Adipose tissue (tissue), 3 donors: ENCODE results near the gene WDR62. TPM values are rescaled to one million over a fixed set of nuclear protein-coding genes. Genes with fewer than 3 reads are reported as not detected.
"Not testable (repeated sequence)": the region's sequence is repeated elsewhere in the genome, so short reads cannot be mapped to it uniquely, and the experiment has no call there.

Experiments used
- H3K27ac ChIP-seq: one replicate; pipeline ENCODE4 v1.5.1; 2013; ENCODE audit warnings: low read depth, low read length
- whole genome bisulfite sequencing, 3 donors: extraction: QIAGEN DNeasy Blood & Tissue Kit; methylation state at CpG; one replicate each; pipeline ENCODE4 v1.1.7; 2013; 5-methylcytosine and 5-hydroxymethylcytosine counted together
- polyA plus RNA-seq, 3 donors: library from polyadenylated mRNA; stranded (reverse); fragments of 200-250 nt; gene quantifications; one replicate each; pipeline ENCODE4 v1.2.3, GENCODE V29; 2013
- donor health status: healthy with polysubstance abuse.
- donor health status: Bipolar disorder and iron deficiency.
- donor health status: healthy.

WDR62 gene
- polyA plus RNA-seq, 3 donors, result 0.20 to 0.79 (median 0.25) TPM

DNA sequence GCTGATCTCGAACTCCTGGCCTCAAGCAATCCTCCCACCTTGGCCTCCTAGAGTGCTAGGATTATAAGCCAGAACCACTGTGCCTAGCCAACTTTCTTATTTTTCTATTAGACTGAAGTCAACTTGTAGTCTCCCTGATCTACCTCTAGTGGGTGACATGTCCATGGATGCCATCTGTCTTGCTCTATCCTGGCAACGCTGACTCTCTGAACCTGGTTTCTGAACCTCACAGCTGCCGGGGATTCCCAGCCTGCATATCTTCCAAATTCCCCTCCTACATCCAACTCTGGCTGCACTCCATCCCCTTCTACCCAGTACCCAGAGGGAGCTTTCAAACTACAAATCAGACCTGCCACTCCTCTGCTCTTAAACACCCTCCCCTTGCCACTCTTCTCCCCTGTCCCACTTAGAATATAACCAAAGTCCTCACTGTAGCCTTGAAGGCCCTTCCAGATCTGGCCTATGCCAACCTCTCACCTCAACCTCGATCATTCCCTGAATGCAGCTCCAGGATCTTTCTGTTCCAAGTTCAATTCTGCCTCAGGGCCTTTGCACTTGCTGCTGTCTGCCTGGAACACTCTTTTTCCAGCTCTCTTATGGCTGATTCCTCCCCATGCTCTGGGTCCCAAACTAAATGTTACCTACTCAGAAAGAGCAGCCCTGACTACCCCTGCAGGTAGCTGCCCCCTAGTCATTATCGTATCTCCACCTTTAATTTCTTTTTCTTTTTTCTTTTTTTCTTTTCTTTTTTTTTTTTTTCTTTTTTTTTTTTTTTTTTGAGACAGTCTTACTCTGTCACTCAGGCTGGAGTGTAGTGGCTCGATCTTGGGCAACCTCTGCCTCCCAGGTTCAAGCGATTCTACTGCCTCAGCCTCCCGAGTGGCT is 24.2 kb upstream of the WDR62 start:
- 82 to 85% (median 85%) methylated on average over 8 of the region's 8 CpGs for WGBS, 3 donors
- no peak overlapping the region for H3K27ac ChIP-seq

DNA sequence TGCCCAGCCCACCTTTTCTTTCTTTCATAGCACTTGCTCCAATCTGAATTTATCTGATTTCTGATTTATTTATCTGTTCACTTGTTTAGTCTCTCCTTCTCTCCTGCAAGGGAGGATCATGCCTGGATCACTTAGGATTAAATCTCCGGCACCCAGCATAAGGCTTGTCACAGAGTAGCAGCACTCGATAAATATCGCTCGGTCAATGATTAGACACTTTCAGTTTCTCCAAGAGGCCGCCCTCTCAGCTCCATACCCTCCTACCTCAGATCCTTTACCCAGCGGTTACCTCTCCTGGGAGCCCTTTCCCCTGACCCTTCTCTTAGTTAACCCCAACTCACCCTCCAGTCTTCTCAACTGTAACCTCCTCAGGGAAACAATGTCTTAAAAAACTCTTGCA is 23.4 kb upstream of the WDR62 start:
- WGBS, 3 donors, result 66 to 85% (median 81%) methylated on average over 6 of the region's 6 CpGs

DNA sequence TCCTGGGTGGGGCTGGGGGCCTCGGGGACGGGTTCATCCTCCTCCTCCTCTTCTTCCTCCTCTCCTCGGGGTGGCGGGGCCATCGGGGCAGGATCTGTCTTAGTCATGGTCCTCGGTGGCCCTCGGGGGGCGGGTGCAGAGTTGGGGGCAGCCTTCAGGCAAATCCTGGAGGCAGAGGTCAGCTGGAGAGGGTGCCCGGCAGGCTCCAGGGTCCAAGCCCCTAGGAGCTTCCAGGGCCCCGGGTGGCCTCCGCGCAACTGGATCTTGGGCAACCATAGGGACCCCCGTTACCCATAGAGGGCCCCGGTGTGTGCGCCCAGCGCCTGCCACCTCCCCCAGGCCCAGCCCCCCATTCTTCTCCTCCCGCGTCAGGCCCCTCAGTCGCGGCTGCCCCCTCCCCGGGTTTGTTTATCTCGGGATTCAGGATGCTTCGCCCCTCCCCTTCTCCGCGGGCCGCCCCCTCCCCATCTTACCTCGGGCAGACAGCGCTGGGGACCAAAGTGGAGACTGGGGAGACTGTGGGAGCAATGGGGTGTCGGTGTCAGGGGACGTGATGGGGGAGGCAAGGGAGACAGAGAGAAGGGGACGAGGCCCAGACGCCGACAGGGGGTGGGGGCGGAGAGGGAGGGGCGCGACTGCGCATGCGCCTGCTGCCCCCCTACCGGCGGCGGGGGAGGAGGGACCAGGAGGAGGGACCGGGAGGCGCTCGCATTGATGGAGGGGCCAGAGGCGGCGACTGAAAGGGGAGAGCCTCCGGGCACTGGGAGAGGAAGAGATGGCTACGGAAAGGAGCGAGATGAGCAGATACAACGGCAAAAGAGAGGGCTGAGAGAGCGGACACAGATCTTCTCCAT is 22.2 kb upstream of the WDR62 start, which contains the start of gene CLIP3:
TSS of gene CLIP3 (minus strand) at position 623 of the 854 bp plus-strand sequence. CDS start at position 107, 516 bp downstream.
- WGBS, 3 donors, result 3 to 4% (median 3%) methylated on average over 38 to 51 of the region's 51 CpGs
- H3K27ac ChIP-seq, result no peak within 1 kb of the TSS

More for the DNA sequence above, 23.4 kb upstream of the WDR62 start:
- H3K27ac ChIP-seq, result no peak overlapping the region

DNA sequence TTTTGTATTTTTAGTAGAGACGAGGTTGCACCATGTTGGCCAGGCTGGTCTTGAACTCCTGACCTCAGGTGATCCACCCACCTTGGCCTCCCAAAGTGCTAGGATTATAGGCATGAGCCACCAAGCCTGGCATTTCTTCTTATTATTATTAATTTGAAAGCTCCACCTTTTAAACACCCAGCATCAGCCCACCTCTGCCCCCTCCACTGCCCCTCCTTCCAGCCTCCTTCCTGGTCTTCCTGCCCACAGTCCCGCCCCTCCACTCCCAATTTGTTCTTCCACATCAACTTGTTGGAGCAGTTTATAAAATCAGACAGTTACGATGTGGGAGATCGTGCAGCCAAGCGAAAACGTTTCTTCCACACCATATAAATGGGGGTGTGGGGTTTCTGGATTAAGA is 14.2 kb upstream of the WDR62 start:
- WGBS, 3 donors, result 79 to 90% (median 83%) methylated on average over 6 of the region's 6 CpGs
- no peak overlapping the region for H3K27ac ChIP-seq

DNA sequence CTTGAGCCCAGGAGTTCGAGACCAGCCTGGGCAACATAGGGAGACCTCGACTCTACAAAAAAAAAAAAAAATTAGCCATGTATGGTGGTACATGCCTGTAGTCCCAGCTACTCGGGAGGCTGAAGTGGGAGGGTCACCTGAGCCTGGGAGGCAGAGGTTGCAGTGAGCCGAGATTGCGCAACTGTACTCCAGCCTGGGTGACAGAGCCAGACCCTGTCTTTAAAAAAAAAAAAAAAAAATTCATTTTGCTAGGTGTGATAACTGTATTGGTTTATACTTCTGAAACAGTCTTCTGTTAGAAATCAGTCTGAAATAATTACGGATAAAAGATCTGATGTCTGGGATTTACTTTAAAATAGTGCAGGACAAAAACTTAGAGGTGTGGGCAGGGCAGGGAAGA is 13.6 kb upstream of the WDR62 start:
- H3K27ac ChIP-seq, result not testable (repeated sequence)
- WGBS, 3 donors, result 82 to 91% (median 85%) methylated on average over 6 of the region's 6 CpGs

DNA sequence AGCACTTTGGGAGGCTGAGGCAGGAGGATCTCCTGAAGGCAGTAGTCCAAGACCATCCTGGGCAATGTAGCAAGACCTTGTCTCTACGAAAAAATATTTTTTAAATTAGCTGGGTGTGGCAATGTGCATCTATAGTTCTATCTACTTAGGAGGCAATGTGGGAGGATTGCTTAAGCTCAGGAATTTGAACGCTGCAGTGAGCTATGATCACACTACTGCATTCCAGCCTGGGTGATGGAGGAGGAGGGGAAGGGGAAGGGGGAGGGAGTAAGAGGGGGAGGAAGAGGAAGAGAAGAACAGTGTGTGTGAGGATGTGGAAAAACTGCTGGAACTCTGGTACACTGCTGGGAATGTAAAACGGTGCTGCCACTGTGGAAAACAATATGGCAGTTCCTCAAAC is 12.9 kb upstream of the WDR62 start:
- no peak overlapping the region for H3K27ac ChIP-seq
- 22 to 39% (median 30%) methylated on average over 3 of the region's 3 CpGs for WGBS, 3 donors

DNA sequence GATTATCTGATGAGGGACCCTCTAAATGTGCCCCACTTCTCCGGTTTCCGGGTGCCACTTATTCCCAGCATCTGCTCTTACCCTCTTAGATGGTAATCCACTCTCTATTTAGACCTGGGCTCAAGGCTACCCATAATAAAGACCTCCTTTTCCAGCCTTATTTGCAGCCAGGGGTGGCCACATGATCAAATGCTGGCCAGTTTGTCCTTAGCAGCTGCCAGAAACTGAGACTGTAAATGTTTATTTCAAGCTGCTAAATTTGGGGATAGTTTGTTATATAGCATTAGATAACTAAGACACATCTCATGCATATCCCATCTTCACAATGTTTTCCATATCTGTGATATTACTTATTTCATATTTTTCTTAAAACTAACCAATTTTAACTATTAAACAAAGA is 10.7 kb upstream of the WDR62 start:
- no peak overlapping the region for H3K27ac ChIP-seq
- 94 to 98% (median 97%) methylated on average over 2 of the region's 2 CpGs for WGBS, 3 donors

DNA sequence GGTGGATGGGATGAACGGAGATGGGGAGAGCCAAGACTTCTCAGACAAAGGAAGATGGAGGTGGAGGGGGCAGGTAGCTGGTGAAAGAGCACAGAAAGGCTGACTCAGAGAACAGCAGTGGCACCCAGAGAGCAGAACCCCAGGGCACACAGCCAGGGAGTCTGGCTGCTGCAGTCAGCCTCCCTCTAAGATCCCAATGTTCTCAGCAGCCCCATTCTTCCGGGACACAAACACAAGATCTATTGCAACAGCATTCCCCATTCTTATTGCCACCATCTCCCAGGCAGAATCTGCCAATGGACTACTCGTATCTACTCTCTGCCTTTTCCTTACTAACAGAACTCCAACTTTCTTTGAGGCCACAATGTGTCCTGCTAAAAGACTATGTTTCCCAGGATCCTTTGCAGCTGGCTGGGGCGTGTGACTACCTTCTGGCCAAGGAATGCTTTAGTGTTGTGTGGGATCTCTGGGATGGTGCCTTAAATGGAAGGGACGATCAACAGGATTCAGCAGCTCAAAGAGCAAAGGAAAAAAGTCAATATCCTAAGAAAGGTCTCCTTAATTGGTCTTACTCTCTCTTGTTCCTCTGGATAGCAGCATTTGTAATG is 8.2 kb upstream of the WDR62 start:
- no peak overlapping the region for H3K27ac ChIP-seq
- WGBS, 3 donors, result 85 to 86% (median 85%) methylated on average over 5 of the region's 5 CpGs

DNA sequence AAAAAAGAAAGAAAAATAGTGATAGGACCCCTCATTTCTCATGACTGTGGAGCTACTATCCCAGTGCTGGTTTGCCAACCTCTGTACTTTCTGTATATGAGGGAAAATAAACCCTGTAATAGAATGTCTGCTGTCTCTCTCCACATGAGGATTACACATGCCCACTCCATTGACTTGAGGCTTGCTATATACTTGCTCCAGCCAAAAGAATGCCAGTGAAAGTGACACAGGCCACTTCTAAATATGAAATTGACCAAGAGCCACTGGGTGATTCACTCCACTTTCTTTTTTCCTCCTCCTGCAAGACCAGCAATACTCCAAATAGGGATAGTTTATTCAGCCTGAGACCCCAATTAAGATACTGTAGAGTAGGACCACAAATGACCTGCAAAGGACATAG is 6.9 kb upstream of the WDR62 start:
- H3K27ac ChIP-seq, result no peak overlapping the region

DNA sequence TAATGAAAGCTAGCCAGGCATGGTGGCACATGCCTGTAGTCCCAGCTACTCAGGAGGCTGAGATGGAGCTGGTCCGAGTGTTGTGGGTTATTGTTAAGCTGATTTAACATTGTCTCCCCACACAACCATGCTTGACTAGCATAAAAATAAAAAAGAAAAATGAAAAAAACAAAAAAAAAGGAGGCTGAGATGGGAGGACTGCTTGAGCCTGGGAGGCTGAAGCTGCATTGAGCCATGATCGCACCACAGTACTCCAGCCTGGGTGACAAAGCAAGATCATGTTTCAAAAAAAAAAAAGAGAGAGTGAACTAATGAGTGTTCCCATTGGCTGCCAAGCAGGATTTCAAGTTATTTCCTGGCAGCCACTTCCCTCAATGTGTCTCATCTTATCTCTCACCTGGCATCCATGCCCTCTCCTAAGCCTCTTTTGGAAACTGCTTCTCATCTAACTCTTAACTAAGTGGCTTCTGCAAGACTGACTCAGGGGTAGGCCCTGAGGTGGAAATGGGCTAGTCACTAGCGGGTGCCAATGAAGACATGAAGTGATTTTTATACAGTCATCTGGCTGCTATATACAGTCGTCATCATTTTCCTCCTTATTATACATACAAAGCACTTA is 5.5 kb upstream of the WDR62 start:
- 92 to 94% (median 92%) methylated on average over 4 of the region's 4 CpGs for WGBS, 3 donors
- no peak overlapping the region for H3K27ac ChIP-seq

DNA sequence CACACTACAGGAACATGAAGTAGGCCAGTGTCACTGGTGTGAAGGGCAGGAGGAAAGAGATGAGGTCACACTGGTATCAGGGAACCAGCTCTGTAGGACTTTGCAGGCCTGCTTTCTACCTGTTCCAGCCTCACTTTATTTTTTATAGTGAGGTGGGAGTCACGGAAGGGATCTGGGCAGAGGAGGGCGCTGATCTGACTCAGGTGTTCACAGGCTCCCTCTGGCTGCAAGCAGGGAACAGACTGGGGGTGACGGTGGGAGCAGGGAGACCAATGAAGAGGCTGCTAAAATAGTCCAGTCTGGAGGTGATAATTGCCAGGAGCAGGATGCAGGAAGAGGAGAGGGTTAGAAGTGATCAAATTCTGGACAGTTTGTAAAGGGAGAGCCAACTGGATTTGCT is 3.5 kb upstream of the WDR62 start:
- no peak overlapping the region for H3K27ac ChIP-seq
- WGBS, 3 donors, result 43 to 69% (median 61%) methylated on average over 3 of the region's 3 CpGs

DNA sequence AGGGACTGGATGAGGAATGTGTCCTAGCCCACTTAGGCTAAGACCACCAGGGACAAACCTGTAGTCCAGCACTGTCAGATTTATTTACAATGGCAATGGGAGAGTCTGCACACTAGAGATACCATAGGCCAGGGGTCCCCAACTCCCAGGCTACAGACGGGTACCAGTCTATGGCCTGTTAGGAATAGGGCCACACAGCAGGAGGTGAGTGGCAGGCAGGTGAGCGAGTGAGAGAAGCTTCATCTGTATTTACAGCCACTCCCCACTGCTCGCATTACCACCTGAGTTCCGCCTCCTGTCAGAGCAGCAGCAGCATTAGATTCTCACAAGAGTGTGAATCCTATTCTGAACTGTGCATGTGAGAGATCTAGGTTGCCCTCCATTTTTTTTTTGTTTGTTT is 3.1 kb upstream of the WDR62 start:
- WGBS, 3 donors, result 95 to 98% (median 96%) methylated on average over 4 of the region's 4 CpGs
- H3K27ac ChIP-seq, result no peak overlapping the region

DNA sequence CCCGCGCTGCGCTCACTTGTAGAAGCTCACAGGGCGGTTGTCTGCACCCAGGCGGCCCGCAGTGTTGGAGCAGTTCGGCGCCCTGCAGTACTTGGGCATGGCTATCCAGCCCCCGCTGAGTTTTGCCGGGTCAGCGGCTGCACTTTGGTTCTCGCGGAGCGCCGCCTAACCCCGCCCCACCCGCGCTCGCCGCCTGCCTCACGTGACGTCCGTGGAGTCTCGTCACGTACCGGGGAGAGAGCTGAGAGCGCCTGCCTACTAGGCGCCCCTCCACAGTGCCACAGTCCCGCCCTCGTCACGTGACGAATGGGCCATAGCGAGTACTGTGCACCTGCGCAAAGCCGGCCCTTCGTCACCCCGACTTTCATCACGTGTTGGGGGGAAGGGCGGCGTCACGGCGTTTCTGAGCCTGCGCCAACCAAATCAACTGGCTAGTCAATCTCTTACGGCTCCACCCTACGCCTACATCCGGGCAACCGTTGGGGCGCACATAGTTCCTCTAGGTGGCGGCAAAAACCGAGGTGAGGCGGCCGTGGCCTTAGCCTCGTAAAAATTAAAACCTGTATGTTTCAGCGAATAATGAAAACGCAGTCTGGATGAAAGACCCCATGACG is 471 bp upstream of the WDR62 start, which contains the start of gene THAP8:
TSS of gene THAP8 (minus strand) at position 167 of the 614 bp plus-strand sequence. CDS start at position 99, 68 bp downstream.
- H3K27ac ChIP-seq, result peak within 1 kb of the TSS; percentile 91
- 0 to 1% (median 1%) methylated on average over 56 of the region's 56 CpGs for WGBS, 3 donors

DNA sequence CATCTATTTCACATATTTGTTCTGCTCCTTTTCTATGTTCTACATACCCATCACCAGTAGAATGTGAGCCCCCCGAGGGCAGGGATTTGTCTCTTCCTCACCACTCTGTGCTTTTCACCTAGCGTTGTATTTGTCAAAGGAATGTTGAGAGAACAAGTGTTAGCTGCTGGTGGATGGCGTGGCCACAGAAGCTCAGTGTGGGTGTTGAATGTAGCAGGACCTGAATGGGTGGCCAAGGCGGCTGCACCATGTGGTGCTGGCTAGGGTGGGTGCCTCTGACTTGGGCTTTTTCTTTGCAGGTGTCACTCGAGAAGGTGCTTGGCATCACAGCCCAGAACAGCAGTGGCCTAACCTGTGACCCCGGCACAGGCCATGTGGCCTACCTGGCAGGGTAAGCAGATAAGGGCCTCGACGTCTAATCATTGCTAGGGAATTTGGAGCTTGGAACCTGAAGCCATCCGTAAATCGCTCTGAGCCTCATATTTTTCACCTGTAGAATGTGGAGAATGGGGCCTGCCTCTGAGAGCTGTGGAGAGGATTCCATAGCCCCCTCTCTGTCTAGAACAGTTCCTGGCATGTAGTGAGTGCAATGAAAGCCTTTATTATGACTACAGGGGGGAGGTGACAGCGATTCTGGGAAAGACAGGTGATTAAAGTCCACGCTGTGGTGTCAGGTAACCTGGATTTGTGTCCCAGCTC is 3.9 kb downstream of the WDR62 start:
- H3K27ac ChIP-seq, result no peak overlapping the region
- WGBS, 3 donors, result 78 to 96% (median 91%) methylated on average over 12 of the region's 12 CpGs

DNA sequence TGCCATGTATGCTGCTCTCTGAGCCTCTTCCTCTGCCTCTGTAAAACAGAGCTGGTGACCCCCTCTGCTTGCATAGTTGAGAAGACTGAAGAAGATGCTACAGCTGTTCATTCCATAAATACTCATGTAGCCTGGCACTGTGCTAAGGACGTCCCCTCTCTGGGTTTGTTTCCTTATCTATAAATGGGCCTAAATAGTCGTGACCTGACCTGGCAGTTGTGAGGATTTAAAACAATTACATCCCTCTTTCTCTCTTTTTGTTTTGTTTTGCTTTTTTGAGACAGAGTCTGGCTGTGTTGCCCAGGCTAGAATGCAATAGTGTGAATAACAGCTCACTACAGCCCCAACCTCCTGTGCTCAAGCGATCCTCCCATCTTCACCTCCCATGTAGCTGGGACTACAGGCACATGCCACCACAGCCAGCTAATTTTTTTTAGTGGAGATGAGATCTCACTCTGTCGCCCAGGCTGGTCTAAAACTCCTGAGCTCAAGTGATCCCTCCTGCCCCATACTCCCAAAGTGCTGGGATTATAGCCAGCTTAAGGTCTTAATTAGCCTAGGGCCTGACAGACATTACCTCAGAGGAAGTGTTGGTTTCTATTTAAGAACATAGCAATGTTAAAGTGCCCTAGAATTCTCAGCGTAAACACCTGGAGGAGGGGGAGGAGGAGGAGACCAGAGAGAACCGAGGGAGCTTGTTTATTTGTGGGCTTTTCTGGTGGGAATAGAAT is 4.6 kb downstream of the WDR62 start:
- H3K27ac ChIP-seq, result no peak overlapping the region
- WGBS, 3 donors, result 86 to 90% (median 86%) methylated on average over 6 of the region's 6 CpGs

DNA sequence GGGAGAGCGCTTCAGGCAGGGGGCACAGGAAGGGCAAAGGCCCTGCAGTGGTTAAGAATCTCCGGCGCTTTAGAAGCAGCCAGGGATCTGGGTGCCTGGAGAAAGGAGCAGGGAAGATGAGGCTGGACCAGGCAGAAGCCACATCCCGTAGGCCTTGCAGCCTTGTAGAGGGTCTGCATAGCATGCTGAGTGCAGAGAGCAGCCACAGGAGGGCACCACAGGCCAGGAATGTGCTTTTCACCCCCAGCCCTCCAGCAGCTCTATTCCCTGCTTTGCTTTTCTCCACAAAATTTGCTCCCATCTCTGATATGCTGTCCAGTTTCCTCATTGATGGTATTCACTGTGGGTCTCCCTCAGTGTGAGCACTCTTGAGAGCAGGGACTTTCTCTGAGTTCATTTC is 5.7 kb downstream of the WDR62 start:
- 79 to 88% (median 79%) methylated on average over 4 of the region's 4 CpGs for WGBS, 3 donors

DNA sequence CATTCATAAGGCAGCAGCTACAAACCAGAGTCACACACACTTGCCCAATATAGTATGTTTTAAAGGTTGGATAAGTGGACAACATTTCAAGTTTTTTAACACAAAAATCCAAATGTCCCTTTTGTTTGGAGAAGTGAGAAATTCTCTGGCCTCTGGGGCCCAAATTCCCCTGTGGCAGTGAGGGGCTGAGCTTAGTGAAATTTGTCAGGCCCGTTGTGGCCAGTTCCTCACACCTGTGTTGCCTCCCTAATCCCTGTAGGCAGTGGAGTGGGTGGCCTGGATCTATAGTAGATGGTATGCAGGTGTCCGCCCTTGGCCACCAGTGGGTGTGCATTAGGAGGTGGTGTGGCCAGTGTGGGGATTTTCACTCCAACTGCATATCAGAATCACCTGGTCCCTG is 6.7 kb downstream of the WDR62 start:
- H3K27ac ChIP-seq, result no peak overlapping the region
- 94 to 96% (median 95%) methylated on average over 2 of the region's 2 CpGs for WGBS, 3 donors

More for the DNA sequence above, 5.7 kb downstream of the WDR62 start:
- no peak overlapping the region for H3K27ac ChIP-seq
